ENCODE data around the gene NME3. TPM values are rescaled to one million over a fixed set of nuclear protein-coding genes. Genes with fewer than 3 reads are reported as not detected.

NME3 gene
- total and polyA plus RNA-seq, 4 donors = 10.4 to 38.0 (median 19.4) TPM

- WGBS = 85% methylated on average over 36 of the region's 36 CpGs
- Histone ChIP-seq H3K27me3 (ENCODE audit: control insufficient read depth in 4 of 4, insufficient read depth in 4 of 4, low read length in 3 of 4) (no peaks in the 10 kb centered on the region), H3K4me3 (ENCODE audit: low read depth in 1 of 3, low read length in 3 of 3) (no peak overlapping the region), H3K9me3 (ENCODE audit: control insufficient read depth in 4 of 4, low read length in 3 of 4) (no peaks in the 10 kb centered on the region), H3K9ac (ENCODE audit: low read depth in 1 of 2, low read length in 2 of 2) (no peak overlapping the region), H3K27ac (ENCODE audit: low read depth in 1 of 2, low read length in 2 of 2) (no peak overlapping the region), H3K36me3 (ENCODE audit: control insufficient read depth in 4 of 4, insufficient read depth in 3 of 4, low read depth in 1 of 4, low read length in 3 of 4) (peaks cover 0 to 18% (median 10%) of the 10 kb centered on the region in 4 donors), H3K4me1 (ENCODE audit: control insufficient read depth in 4 of 4, insufficient read depth in 4 of 4, low read length in 3 of 4) (peaks cover 22 to 60% (median 43%) of the 10 kb centered on the region in 4 donors)
- DNase-seq (ENCODE audit: low spot score) = no peak
- TF ChIP-seq JUND (IDR thresholded peaks at IDR 0.05) = no peak
- no peak for TF ChIP-seq EGR1 (IDR thresholded peaks at IDR 0.05; ENCODE audit: low read depth in 2 of 2)
- no peak for TF ChIP-seq TAF1 (conservative IDR thresholded peaks at IDR 0.05)
- no peak for TF ChIP-seq SP1 (IDR thresholded peaks at IDR 0.05)
- TF ChIP-seq YY1 (IDR thresholded peaks at IDR 0.05) = no peak
- TF ChIP-seq GABPA (IDR thresholded peaks at IDR 0.05 in 1 of 2, conservative IDR thresholded peaks at IDR 0.05 in 1 of 2) = no peak
- TF ChIP-seq HNF4G (IDR thresholded peaks at IDR 0.05) = no peak
These were observed 6.2 kb upstream of the NME3 start for GRCh38 chr16:1777375-1778199.

GRCh38 chr16:1776991-1777374, 5.6 kb upstream of the NME3 start:
- no peaks in the 10 kb centered on the region for H3K27me3 ChIP-seq (ENCODE audit: control insufficient read depth in 4 of 4, insufficient read depth in 4 of 4, low read length in 3 of 4)
- WGBS = 92% methylated on average over 22 of the region's 22 CpGs
- TF ChIP-seq HNF4G (IDR thresholded peaks at IDR 0.05) = no peak
- no peak for TF ChIP-seq EGR1 (IDR thresholded peaks at IDR 0.05; ENCODE audit: low read depth in 2 of 2)
- TF ChIP-seq RAD21 (IDR thresholded peaks at IDR 0.05) = no peak
- TF ChIP-seq JUND (IDR thresholded peaks at IDR 0.05) = no peak
- TF ChIP-seq GABPA (IDR thresholded peaks at IDR 0.05 in 1 of 2, conservative IDR thresholded peaks at IDR 0.05 in 1 of 2) = no peak
- no peak for TF ChIP-seq ZBTB33 (IDR thresholded peaks at IDR 0.05)
- TF ChIP-seq REST (IDR thresholded peaks at IDR 0.05) = no peak
- no peak for TF ChIP-seq FOXA1 (IDR thresholded peaks at IDR 0.05)
- no peak for TF ChIP-seq ATF3 (IDR thresholded peaks at IDR 0.05)
- no peak for TF ChIP-seq MAX (IDR thresholded peaks at IDR 0.05)
- TF ChIP-seq FOXA2 (IDR thresholded peaks at IDR 0.05) = no peak
- no peak for TF ChIP-seq YY1 (IDR thresholded peaks at IDR 0.05)
- TF ChIP-seq SP1 (IDR thresholded peaks at IDR 0.05) = no peak
- TF ChIP-seq CTCF (IDR thresholded peaks at IDR 0.05; ENCODE audit: low read depth, low read length, missing input control) = no peak
- TF ChIP-seq TAF1 (conservative IDR thresholded peaks at IDR 0.05) = no peak
- TF ChIP-seq RXRA (IDR thresholded peaks at IDR 0.05) = no peak
- no peak for TF ChIP-seq NR2F2 (IDR thresholded peaks at IDR 0.05)
- no peak for TF ChIP-seq HNF4A (conservative IDR thresholded peaks at IDR 0.05)
- H3K36me3 ChIP-seq (ENCODE audit: control insufficient read depth in 4 of 4, insufficient read depth in 3 of 4, low read depth in 1 of 4, low read length in 3 of 4) = peaks cover 0 to 18% (median 10%) of the 10 kb centered on the region in 4 donors
- peaks cover 22 to 66% (median 47%) of the 10 kb centered on the region in 4 donors for H3K4me1 ChIP-seq (ENCODE audit: control insufficient read depth in 4 of 4, insufficient read depth in 4 of 4, low read length in 3 of 4)
- H3K27ac ChIP-seq (ENCODE audit: low read depth in 1 of 2, low read length in 2 of 2) = no peak overlapping the region
- DNase-seq (ENCODE audit: low spot score) = no peak
- no peak overlapping the region for H3K9ac ChIP-seq (ENCODE audit: low read depth in 1 of 2, low read length in 2 of 2)
- no peaks in the 10 kb centered on the region for H3K9me3 ChIP-seq (ENCODE audit: control insufficient read depth in 4 of 4, low read length in 3 of 4)
- no peak overlapping the region for H3K4me3 ChIP-seq (ENCODE audit: low read depth in 1 of 3, low read length in 3 of 3)
